PC-9 (cell line): ENCODE measurements around the gene HMG20A. TPM values are rescaled to one million over a fixed set of nuclear protein-coding genes. Genes with fewer than 3 reads are reported as not detected.
A peak's percentile ranks its signal among the peaks of the same experiment; 100 is the strongest.

ENCODE experiments used
- BruUV-seq: library from RNA; stranded (reverse); fragments of 400-500 nt; replicated peaks from 2 replicates; lab custom pipeline; 2021; lab: Mats Ljungman, UMichigan
- CTCF ChIA-PET: fragments of 300-600 bp; sonication (Branson Sonifier 250); formaldehyde crosslinking; loops from one replicate; lab custom pipeline; 2022; ENCODE audit warnings: antibody characterized with exemption; lab: Charles Lee
- POLR2A ChIA-PET: fragments of 300-600 bp; sonication (Branson Sonifier 250); formaldehyde crosslinking; loops from one replicate; lab custom pipeline; 2022; ENCODE audit warnings: antibody characterized with exemption; ENCODE audit not compliant: unreplicated experiment; lab: Charles Lee
- DNase-seq, 2 experiments: peaks; one replicate each; pipeline versions ENCODE4 v3.0.0 to v3.0.0-alpha.2; 2015 to 2022; ENCODE audit warnings: mixed read lengths in 1 of 2
- H2AFZ ChIP-seq: fragments of 200-600 bp; sonication (generic); 2 replicates; pipeline ENCODE4 v1.8.1; 2017; ENCODE audit warnings: antibody characterized with exemption
- H3F3A ChIP-seq: fragments of 200-600 bp; sonication (generic); 2 replicates; pipeline ENCODE4 v1.8.1; 2017; ENCODE audit warnings: antibody characterized with exemption, mild to moderate bottlenecking, low read depth; ENCODE audit not compliant: insufficient read depth
- H3K27ac ChIP-seq: fragments of 200-600 bp; sonication (generic); 2 replicates; pipeline ENCODE4 v1.6.1; 2016; ENCODE audit warnings: mixed run types
- H3K27me3 ChIP-seq: fragments of 200-600 bp; sonication (generic); 2 replicates; pipeline ENCODE4 v1.6.1; 2016; ENCODE audit warnings: low read depth, mixed run types; ENCODE audit not compliant: insufficient read depth
- H3K36me3 ChIP-seq: fragments of 200-600 bp; sonication (generic); 2 replicates; pipeline ENCODE4 v1.6.1; 2016; ENCODE audit warnings: low read depth, mixed run types
- H3K4me1 ChIP-seq: fragments of 200-600 bp; sonication (generic); replicated peaks from 2 replicates; pipeline ENCODE4 v1.6.1; 2016; ENCODE audit warnings: mixed run types; ENCODE audit not compliant: insufficient read depth
- H3K4me2 ChIP-seq: fragments of 200-600 bp; sonication (generic); 2 replicates; pipeline ENCODE4 v1.6.1; 2017; ENCODE audit warnings: mixed run types
- H3K4me3 ChIP-seq: fragments of 200-600 bp; sonication (generic); 2 replicates; pipeline ENCODE4 v1.6.1; 2016; ENCODE audit warnings: mixed run types
- H3K79me2 ChIP-seq: fragments of 200-600 bp; sonication (generic); 2 replicates; pipeline ENCODE4 v1.6.1; 2017; ENCODE audit warnings: low read depth, mixed run types
- H3K9me2 ChIP-seq: fragments of 200-600 bp; sonication (generic); 2 replicates; pipeline ENCODE4 v1.8.1; 2017; ENCODE audit warnings: mild to moderate bottlenecking; ENCODE audit not compliant: insufficient read depth
- H3K9me3 ChIP-seq: fragments of 200-600 bp; sonication (generic); 2 replicates; pipeline ENCODE4 v1.8.1; 2016; ENCODE audit warnings: low read depth; ENCODE audit not compliant: insufficient read depth
- H4K20me1 ChIP-seq: fragments of 200-600 bp; sonication (generic); 2 replicates; pipeline ENCODE4 v1.8.1; 2017; ENCODE audit not compliant: insufficient read depth
- EZH2 ChIP-seq: fragments of 200-600 bp; sonication (generic); IDR thresholded peaks from 2 replicates; pipeline ENCODE4 v1.8.0; 2017; ENCODE audit warnings: antibody characterized with exemption, low read depth
- intact Hi-C: fragments of 100-400 bp; cut with micrococcal nuclease; formaldehyde crosslinking; loops from one replicate; pipeline ENCODE4 v1.10.0; 2022; ENCODE audit not compliant: unreplicated experiment
- total RNA-seq: library from RNA; stranded (reverse); gene quantifications from 2 replicates; pipeline ENCODE4 v1.2.3, GENCODE V29; 2021
- TF ChIP-seq, protein P1 (sequence below): fragments of 200-600 bp; sonication (generic); conservative IDR thresholded peaks from 2 replicates; pipeline ENCODE4 v1.6.1; 2017; ENCODE audit warnings: mixed run types, antibody characterized with exemption, mild to moderate bottlenecking, moderate library complexity

The HMG20A gene
- total RNA-seq, 1 experiment from 2014 or later: 33.4 TPM

DNA sequence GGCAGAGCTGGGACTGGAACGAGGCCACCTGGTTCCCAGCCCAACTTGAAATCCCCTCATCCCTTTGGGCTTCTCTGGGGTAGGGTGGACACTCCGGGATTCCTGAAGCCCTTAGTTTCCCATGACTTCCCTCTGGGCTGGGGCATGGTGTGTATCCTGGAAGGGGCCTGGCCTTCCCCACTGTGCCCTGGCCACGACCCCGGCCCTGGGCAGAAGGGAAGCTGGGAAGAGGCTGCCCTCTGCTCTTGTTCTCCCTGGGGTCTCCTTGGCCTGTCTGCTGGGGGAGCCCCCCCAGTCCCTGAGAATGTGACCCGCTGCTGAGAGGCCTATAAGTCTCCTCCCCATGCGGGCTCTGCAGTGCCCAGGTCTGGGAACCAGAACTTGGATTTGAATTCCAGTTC lies 107.1 kb downstream of the HMG20A start:
- TF ChIP-seq, protein P1, sequence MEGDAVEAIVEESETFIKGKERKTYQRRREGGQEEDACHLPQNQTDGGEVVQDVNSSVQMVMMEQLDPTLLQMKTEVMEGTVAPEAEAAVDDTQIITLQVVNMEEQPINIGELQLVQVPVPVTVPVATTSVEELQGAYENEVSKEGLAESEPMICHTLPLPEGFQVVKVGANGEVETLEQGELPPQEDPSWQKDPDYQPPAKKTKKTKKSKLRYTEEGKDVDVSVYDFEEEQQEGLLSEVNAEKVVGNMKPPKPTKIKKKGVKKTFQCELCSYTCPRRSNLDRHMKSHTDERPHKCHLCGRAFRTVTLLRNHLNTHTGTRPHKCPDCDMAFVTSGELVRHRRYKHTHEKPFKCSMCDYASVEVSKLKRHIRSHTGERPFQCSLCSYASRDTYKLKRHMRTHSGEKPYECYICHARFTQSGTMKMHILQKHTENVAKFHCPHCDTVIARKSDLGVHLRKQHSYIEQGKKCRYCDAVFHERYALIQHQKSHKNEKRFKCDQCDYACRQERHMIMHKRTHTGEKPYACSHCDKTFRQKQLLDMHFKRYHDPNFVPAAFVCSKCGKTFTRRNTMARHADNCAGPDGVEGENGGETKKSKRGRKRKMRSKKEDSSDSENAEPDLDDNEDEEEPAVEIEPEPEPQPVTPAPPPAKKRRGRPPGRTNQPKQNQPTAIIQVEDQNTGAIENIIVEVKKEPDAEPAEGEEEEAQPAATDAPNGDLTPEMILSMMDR: no peak
- TF ChIP-seq EZH2: no peak
- Histone ChIP-seq H2AFZ (no peak overlapping the region), H3K9me3 (no peaks in the 10 kb centered on the region), H3K79me2 (no peaks in the 10 kb centered on the region), H3K4me1 (peaks cover 16% of the 10 kb centered on the region), H3K27ac (no peak overlapping the region), H3K36me3 (no peaks in the 10 kb centered on the region), H4K20me1 (no peaks in the 10 kb centered on the region), H3K9me2 (no peaks in the 10 kb centered on the region), H3K27me3 (no peaks in the 10 kb centered on the region), H3K4me3 (no peak overlapping the region), H3K4me2 (peak overlapping the region; percentile 69), H3F3A (no peaks in the 10 kb centered on the region)
- ChIA-PET CTCF (no interaction called here), POLR2A (no interaction called here)
- intact Hi-C loops: no loop called here
- no TSS peak for BruUV-seq
- DNase-seq: no peak

DNA sequence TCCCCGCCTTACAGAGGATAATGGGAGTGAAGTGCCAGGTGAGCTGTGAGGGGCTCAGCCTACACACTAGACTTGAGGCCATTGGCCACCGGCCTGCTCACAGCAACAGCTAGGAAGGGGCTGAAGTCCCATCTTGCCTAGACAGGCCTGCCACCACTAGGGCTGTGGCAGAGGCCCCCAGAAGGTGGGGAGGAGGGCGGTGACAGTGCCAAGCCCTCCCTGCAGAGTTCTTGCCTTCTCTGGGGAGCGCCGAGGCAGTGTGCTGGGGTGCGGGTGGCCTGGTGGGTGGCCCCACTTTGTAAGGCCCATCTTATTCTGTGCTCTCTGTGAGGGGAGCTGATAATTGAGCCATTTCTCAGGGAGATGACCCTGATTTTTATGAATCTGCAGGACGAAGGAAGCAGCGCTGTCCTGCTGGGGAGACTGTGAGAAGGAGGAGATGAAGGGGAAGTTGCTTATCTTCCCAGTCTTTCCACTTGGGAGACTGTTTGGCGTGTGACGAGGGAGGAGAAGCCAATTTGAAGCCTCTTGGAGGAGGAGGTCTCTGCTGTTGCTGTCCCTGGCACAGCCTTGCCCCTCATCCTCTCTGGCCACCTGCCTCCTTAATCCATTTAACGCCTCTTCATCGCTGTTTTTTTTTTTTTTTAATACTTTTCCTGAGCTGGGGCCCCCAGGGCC lies 107.7 kb downstream of the HMG20A start:
- POLR2A ChIA-PET: no interaction called here
- Histone ChIP-seq H3K27me3 (no peaks in the 10 kb centered on the region), H3K27ac (no peak overlapping the region), H3K4me2 (no peak overlapping the region), H3K9me3 (no peaks in the 10 kb centered on the region), H3K4me1 (peaks cover 16% of the 10 kb centered on the region), H4K20me1 (no peaks in the 10 kb centered on the region), H3K36me3 (no peaks in the 10 kb centered on the region), H3K79me2 (no peaks in the 10 kb centered on the region), H2AFZ (no peak overlapping the region), H3K4me3 (no peak overlapping the region), H3K9me2 (no peaks in the 10 kb centered on the region), H3F3A (no peaks in the 10 kb centered on the region)
- BruUV-seq: no TSS peak
- intact Hi-C loops: no loop called here
- TF ChIP-seq EZH2: no peak
- TF ChIP-seq, protein P1: no peak
- CTCF ChIA-PET: interaction anchor here (0.5 kb wide), 1 partner anchor 21 kb away, joined by 3 read pairs; no protein-coding TSS in a partner anchor
- DNase-seq: no peak

DNA sequence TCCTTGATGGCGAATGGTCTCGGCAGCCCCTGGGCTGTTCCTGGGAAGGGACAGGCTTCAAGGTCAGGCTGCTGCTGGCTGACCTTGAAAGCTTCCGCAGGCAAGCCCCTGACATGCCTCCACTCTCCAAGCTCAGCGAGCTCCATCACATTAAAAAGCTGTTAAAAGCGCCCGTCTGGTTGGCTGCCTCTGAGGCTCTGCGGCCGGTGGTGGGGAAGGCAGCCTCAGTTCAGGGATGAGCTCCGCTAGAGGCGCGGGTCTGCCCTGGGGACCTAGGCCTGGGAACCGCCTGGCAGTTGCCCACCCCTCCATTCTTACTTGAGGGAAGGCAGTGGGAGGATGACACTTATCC lies 108.3 kb downstream of the HMG20A start:
- POLR2A ChIA-PET: no interaction called here

More for the DNA sequence above, 108.3 kb downstream of the HMG20A start:
- intact Hi-C loops: no loop called here
- Histone ChIP-seq H3K27ac (no peak overlapping the region), H3K4me3 (no peak overlapping the region), H3K4me2 (no peak overlapping the region), H3K9me2 (no peaks in the 10 kb centered on the region), H3K27me3 (no peaks in the 10 kb centered on the region), H3F3A (no peaks in the 10 kb centered on the region), H3K9me3 (no peaks in the 10 kb centered on the region), H3K4me1 (peaks cover 16% of the 10 kb centered on the region), H3K36me3 (no peaks in the 10 kb centered on the region), H2AFZ (no peak overlapping the region), H4K20me1 (no peaks in the 10 kb centered on the region), H3K79me2 (no peaks in the 10 kb centered on the region)
- BruUV-seq: no TSS peak
- TF ChIP-seq EZH2: no peak
- TF ChIP-seq, protein P1: no peak
- no peak for DNase-seq
- CTCF ChIA-PET: interaction anchor here (0.5 kb wide), 1 partner anchor 22 kb away, joined by 3 read pairs; no protein-coding TSS in a partner anchor
